Epithelial cell of esophagus (primary cell): ENCODE measurements around the gene MAPK8IP3.

Experiments used
- DNase-seq: peaks from one replicate; pipeline ENCODE4 v3.0.0; 2010; ENCODE audit warnings: low read depth
- H3K4me3 ChIP-seq: 2 replicates; pipeline ENCODE4 v1.5.1; 2011; ENCODE audit warnings: mild to moderate bottlenecking, low read length, control low read depth
- CTCF ChIP-seq: IDR thresholded peaks from 2 replicates; pipeline ENCODE4 v1.5.1; 2011; ENCODE audit warnings: low read depth, mild to moderate bottlenecking, low read length, control low read depth, inconsistent platforms; ENCODE audit not compliant: insufficient read depth; ENCODE audit errors: missing control alignments

The MAPK8IP3 gene

DNA sequence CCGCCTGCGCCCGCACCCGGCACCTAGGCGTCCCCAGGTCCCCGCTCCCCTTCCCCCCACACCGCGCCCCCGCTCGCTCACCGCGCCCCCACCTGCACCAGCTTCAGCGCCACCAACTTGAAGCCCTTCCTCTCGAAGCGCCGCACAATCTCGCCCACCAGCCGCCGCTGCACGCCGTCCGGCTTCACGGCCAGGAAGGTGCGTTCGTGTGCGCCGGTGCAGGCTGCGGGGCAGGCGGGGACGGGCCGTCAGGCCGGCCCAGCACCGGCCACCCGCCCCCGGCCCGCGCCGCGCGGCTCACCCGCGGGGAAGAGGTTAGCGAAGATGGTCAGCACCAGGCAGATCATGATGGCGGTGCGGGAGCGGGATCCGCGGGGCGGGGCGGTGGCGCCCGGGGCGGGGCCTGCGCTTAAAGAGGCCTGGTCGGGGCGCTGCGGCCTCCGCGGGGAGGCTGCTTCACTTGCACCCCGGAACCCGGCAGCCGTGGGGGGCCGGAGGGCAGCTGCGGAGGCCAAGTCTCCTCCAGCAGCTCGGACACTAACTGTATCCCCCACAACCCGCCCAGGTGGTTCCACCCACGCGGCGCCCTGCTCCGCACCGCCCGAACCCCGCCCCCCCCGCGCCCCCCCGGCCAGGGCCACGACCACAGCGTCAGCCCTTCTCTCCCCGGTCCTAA is 65.3 kb downstream of the MAPK8IP3 start, which contains the start of gene NME3:
NME3 (minus strand) TSS at position 356 of the 676 bp plus-strand sequence; CDS start at position 347, 9 bp downstream.
- H3K4me3 ChIP-seq, result peak within 1 kb of the TSS; percentile 71
- peak; percentile 73 for DNase-seq
- no peak for TF ChIP-seq CTCF

- peak overlapping the region; percentile 71 for H3K4me3 ChIP-seq
- no peak for DNase-seq
- TF ChIP-seq CTCF, result no peak
Observed at GRCh38 chr16:1771864-1772361, 65.9 kb downstream of the MAPK8IP3 start.

DNA sequence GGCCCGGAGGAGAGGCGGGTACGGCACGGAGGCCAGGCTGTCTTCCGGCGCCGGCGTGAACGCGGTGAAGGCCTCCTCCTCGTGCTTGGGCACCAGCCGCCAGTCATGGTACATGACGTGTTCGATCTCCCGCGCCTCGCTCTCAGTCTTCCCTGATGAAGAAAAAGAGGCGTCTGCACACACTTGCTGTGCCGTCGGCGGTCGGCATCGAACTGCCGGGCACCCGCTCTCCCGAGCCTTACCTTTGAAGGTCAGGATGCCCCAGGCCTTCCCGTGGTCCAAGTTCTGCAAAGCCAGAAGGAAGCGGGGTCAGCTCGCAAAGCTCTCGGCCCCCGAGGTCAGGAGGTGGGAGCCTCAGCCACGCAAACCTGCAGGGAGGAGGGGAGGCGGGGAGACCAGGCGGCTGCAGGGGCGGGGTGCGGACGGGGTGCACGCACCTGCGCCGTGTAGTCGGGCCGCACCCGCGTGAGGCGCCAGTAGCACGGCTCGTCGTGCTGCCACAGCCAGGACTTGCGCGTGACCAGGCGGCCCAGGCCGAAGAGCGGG is 66.4 kb downstream of the MAPK8IP3 start, which contains the start of gene EME2:
EME2 (plus strand) TSS at position 449 of the 546 bp plus-strand sequence. CDS start 418 bp downstream, outside the sequence.
- peak; percentile 62 for DNase-seq
- TF ChIP-seq CTCF, result no peak
- peak within 1 kb of the TSS; percentile 71 for H3K4me3 ChIP-seq

GRCh38 chr16:1772908-1773702 is 67.1 kb downstream of the MAPK8IP3 start, which contains the start of gene MRPS34:
MRPS34 (minus strand) TSS chr16:1773134; CDS start chr16:1773119, 15 bp downstream.
- TF ChIP-seq CTCF, result peak; percentile 49
- H3K4me3 ChIP-seq, result peak within 1 kb of the TSS; percentile 71
- peak; percentile 89 for DNase-seq

DNA sequence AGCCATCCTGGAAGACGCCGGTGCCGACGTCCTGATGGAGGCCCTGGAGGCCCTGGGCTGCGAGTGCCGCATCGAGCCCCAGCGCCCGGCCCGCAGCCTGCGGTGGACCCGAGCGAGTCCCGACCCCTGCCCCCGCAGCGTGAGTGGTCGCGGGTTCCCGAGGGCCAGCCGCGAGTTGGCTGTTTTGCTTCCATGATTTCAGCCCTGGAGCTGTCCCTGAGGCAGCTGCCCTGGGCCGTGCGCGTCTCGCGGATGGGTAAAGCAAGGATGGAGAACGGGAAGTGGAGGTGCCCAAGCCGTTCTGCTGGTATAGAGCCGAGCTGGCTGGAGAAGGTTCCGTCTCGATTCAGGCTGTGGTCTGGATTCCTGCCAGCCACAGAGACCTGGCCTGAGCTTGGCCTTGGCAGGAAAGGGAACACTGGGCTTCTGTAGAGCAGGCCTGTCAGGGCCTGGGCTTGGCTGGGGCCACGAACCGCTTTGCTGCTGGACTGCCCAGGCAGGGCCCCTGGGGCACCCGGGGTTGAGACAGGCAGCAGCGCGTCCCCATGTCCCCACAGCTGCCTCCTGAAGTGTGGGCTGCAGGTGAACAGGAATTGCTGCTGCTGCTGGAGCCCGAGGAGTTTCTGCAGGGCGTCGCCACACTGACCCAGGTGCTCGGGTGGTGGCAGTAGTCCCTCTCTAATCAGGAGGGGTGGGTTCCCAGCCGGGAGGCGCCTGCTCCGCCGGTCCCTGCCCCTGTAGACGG is 67.9 kb downstream of the MAPK8IP3 start:
- no peak for TF ChIP-seq CTCF
- DNase-seq, result peak; percentile 30
- peak overlapping the region; percentile 71 for H3K4me3 ChIP-seq

DNA sequence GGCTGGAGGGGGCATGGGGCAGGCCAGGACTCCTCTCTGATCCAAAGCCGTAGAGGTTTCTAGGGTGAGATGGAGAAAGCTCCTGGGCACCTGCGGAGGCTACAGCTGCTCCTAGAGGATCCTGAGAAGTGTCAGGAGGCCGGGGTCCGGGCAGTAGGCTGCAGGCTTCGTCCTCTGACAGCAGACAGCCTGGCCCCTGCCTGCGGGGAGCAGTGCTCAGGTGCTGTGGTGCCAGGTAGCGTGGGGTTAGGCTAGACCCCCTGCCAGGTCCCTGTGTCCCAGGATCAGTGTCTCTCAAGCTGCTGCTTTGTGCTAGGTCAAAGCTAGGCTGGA is 68.4 kb downstream of the MAPK8IP3 start:
- TF ChIP-seq CTCF, result no peak
- peak overlapping the region; percentile 71 for H3K4me3 ChIP-seq
- DNase-seq, result no peak
